PFSK-1 (cell line): ENCODE results near the gene GALNT9.

Source experiments
- FOXP2 ChIP-seq: optimal IDR thresholded peaks from 2 replicates; pipeline ENCODE3; 2011; ENCODE audit warnings: borderline replicate concordance, control low read depth, inconsistent platforms; ENCODE audit not compliant: insufficient read depth; ENCODE audit errors: extremely low read length, extremely low read depth
- POLR2AphosphoS5 ChIP-seq: IDR thresholded peaks from 2 replicates; pipeline ENCODE4 v1.6.1; 2012; ENCODE audit warnings: low read depth, mild to moderate bottlenecking, control low read depth, low read length, moderate library complexity
- SIN3A ChIP-seq: IDR thresholded peaks from 2 replicates; pipeline ENCODE4 v1.6.1; 2012; ENCODE audit warnings: mild to moderate bottlenecking, low read length, moderate library complexity, borderline replicate concordance; ENCODE audit not compliant: insufficient read depth
- TAF1 ChIP-seq: IDR thresholded peaks from 2 replicates; pipeline ENCODE4 v1.6.1; 2012; ENCODE audit warnings: low read length, control low read depth, borderline replicate concordance; ENCODE audit not compliant: insufficient read depth
- TF ChIP-seq, protein P1 (sequence below), 2 experiments: IDR thresholded peaks; 2 replicates each; pipeline versions ENCODE4 v1.6.1 to v1.8.0; 2011 to 2012; ENCODE audit warnings: low read depth in 2 of 2, low read length in 2 of 2, control low read depth in 1 of 2, inconsistent platforms in 1 of 2, mild to moderate bottlenecking in 1 of 2, moderate library complexity in 1 of 2; ENCODE audit not compliant: insufficient read depth in 1 of 2

GALNT9 gene

DNA sequence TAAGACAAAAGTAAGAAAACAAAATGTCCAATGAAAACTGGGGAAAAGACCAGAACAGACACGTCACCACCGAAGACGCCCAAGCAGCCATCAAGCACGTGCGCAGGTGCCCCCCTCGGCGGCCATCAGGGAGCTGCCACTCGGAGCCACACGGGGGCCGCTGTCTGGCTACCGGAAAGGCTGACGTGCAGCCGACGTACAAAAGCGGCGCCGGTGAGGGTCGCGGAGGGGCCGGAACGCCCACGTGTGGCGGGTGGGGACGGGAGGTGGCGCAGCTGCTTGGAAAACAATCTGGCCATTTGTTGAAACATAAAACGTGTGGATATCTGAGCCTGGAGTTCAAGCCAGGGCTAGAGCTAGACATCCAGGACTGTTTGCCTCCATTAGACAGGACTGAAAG lies 60.7 kb downstream of the GALNT9 start:
- no peak for TF ChIP-seq SIN3A
- TF ChIP-seq POLR2AphosphoS5 = no peak
- TF ChIP-seq, protein P1, sequence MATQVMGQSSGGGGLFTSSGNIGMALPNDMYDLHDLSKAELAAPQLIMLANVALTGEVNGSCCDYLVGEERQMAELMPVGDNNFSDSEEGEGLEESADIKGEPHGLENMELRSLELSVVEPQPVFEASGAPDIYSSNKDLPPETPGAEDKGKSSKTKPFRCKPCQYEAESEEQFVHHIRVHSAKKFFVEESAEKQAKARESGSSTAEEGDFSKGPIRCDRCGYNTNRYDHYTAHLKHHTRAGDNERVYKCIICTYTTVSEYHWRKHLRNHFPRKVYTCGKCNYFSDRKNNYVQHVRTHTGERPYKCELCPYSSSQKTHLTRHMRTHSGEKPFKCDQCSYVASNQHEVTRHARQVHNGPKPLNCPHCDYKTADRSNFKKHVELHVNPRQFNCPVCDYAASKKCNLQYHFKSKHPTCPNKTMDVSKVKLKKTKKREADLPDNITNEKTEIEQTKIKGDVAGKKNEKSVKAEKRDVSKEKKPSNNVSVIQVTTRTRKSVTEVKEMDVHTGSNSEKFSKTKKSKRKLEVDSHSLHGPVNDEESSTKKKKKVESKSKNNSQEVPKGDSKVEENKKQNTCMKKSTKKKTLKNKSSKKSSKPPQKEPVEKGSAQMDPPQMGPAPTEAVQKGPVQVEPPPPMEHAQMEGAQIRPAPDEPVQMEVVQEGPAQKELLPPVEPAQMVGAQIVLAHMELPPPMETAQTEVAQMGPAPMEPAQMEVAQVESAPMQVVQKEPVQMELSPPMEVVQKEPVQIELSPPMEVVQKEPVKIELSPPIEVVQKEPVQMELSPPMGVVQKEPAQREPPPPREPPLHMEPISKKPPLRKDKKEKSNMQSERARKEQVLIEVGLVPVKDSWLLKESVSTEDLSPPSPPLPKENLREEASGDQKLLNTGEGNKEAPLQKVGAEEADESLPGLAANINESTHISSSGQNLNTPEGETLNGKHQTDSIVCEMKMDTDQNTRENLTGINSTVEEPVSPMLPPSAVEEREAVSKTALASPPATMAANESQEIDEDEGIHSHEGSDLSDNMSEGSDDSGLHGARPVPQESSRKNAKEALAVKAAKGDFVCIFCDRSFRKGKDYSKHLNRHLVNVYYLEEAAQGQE (IDR thresholded peaks at IDR 0.05; ENCODE audit: insufficient read depth in 1 of 2, low read depth in 2 of 2, low read length in 2 of 2) = no peak
- TF ChIP-seq TAF1 = no peak
- TF ChIP-seq FOXP2 = no peak

DNA sequence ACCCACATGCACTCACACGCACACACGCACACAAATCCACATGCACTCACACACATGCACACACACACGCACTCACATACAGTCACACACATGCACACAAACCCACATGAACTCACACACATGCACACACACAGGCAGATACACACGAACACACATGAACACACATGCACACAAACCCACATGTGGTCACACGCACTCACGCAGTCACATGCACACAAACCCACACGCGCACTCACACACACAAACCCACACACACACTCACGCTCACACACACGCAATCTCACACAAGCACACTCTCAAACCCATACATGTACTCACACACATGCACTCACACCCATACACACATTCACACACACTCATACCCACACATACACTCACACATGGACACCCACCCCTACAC lies 61.5 kb downstream of the GALNT9 start:
- no peak for TF ChIP-seq FOXP2
- TF ChIP-seq, protein P1 (IDR thresholded peaks at IDR 0.05; ENCODE audit: insufficient read depth in 1 of 2, low read depth in 2 of 2, low read length in 2 of 2) = no peak

- TF ChIP-seq TAF1 (no peak), SIN3A (no peak), POLR2AphosphoS5 (no peak), FOXP2 (no peak)
- TF ChIP-seq, protein P1 (IDR thresholded peaks at IDR 0.05; ENCODE audit: insufficient read depth in 1 of 2, low read depth in 2 of 2, low read length in 2 of 2) = no peak
Measured at GRCh38 chr12:132266802-132267201, 62.6 kb downstream of the GALNT9 start.

GRCh38 chr12:132266370-132266769 lies 63.0 kb downstream of the GALNT9 start:
- no peak for TF ChIP-seq SIN3A
- TF ChIP-seq, protein P1 (IDR thresholded peaks at IDR 0.05; ENCODE audit: insufficient read depth in 1 of 2, low read depth in 2 of 2, low read length in 2 of 2) = no peak
- no peak for TF ChIP-seq FOXP2
- TF ChIP-seq TAF1 = no peak
- no peak for TF ChIP-seq POLR2AphosphoS5

DNA sequence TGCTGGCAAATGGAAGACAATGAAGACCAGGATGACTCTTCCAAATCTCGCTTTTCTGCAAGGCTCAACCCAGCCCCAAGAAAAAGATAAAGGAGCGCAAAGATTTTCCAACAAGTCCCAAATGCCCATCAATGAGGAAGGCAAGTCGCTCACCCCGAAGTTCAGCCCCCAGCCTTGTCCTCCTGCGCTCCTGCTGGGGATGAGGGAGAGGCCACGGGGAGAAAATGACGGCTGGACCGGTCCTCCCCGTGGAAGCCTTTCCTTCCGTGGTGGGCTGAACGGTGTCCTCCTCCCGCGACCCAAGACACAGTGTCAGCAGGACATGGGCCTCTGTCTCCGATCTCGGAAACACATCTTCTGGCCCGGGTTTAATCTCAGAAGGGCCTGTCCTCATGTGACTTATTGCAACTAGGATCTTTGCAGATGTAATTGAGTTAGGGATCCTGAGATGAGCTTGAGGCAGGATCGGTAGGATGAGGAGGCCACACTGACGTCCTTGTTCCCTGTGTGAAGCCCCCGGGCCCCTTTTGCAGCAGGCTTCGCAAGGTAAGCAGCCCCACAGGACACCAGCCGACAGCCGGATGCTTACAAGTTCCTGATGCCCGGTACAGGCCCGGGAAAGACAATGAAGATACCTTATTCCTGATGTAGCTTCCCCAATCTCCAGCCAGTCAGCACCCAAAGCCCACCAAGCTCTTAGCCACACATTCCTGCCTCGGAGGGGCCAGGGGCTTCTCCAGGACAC lies 64.2 kb downstream of the GALNT9 start:
- TF ChIP-seq FOXP2 = no peak
- TF ChIP-seq, protein P1 (IDR thresholded peaks at IDR 0.05; ENCODE audit: insufficient read depth in 1 of 2, low read depth in 2 of 2, low read length in 2 of 2) = no peak
